GM23338 (cell line): ENCODE results near the gene BTBD16. TPM values are rescaled to one million over a fixed set of nuclear protein-coding genes. Genes with fewer than 3 reads are reported as not detected.

Source experiments
- ATAC-seq: fragments of 200-7000 bp; cut with Tn5 transposase; 3 replicates; pipeline ENCODE4 v1.9.1; 2020
- DNase-seq: peaks from one replicate; pipeline ENCODE4 v3.0.0-alpha.2; 2015; ENCODE audit warnings: low spot score
- H2AFZ ChIP-seq: fragments of 200-600 bp; sonication (generic); 2 replicates; pipeline ENCODE4 v1.8.0; 2016; ENCODE audit warnings: antibody characterized with exemption, mild to moderate bottlenecking, moderate library complexity
- H3F3A ChIP-seq: fragments of 200-600 bp; sonication (generic); replicated peaks from 2 replicates; pipeline ENCODE4 v1.8.0; 2017; ENCODE audit warnings: antibody characterized with exemption, mixed run types, low read depth
- H3K27ac ChIP-seq: fragments of 200-600 bp; sonication (generic); 2 replicates; pipeline ENCODE4 v1.6.1; 2016; ENCODE audit warnings: low read depth
- H3K27me3 ChIP-seq: fragments of 200-600 bp; sonication (generic); 2 replicates; pipeline ENCODE4 v1.8.0; 2016; ENCODE audit warnings: mild to moderate bottlenecking, mixed run types, moderate library complexity; ENCODE audit not compliant: insufficient read depth
- H3K36me3 ChIP-seq: fragments of 200-600 bp; sonication (generic); 2 replicates; pipeline ENCODE4 v1.8.0; 2016; ENCODE audit warnings: mild to moderate bottlenecking; ENCODE audit not compliant: insufficient read depth
- H3K4me1 ChIP-seq: fragments of 200-600 bp; sonication (generic); 2 replicates; pipeline ENCODE4 v1.8.0; 2016; ENCODE audit warnings: mild to moderate bottlenecking, moderate library complexity; ENCODE audit not compliant: insufficient read depth
- H3K4me2 ChIP-seq: fragments of 200-600 bp; sonication (generic); 2 replicates; pipeline ENCODE4 v1.7.1; 2017; ENCODE audit warnings: mixed run types
- H3K4me3 ChIP-seq: fragments of 200-600 bp; sonication (generic); 2 replicates; pipeline ENCODE4 v1.6.1; 2016; ENCODE audit warnings: mixed run types
- H3K79me2 ChIP-seq: fragments of 200-600 bp; sonication (generic); replicated peaks from 2 replicates; pipeline ENCODE4 v1.8.0; 2017; ENCODE audit warnings: mild to moderate bottlenecking; ENCODE audit not compliant: insufficient read depth
- H3K9me2 ChIP-seq: fragments of 200-600 bp; sonication (generic); 2 replicates; pipeline ENCODE4 v1.8.0; 2017; ENCODE audit not compliant: insufficient read depth
- H4K20me1 ChIP-seq: fragments of 200-600 bp; sonication (generic); replicated peaks from 2 replicates; pipeline ENCODE4 v1.8.0; 2017; ENCODE audit warnings: mild to moderate bottlenecking; ENCODE audit not compliant: insufficient read depth
- H3K27ac Mint-ChIP-seq: 2 replicates; pipeline ENCODE4 v1.8.0; 2020; ENCODE audit warnings: inconsistent platforms, mild to moderate bottlenecking, moderate library complexity, mixed read lengths
- H3K27me3 Mint-ChIP-seq: 3 replicates; pipeline ENCODE4 v1.8.0; 2022; ENCODE audit warnings: low read depth, mild to moderate bottlenecking, moderate library complexity, mixed read lengths, inconsistent platforms; ENCODE audit not compliant: insufficient read depth, poor library complexity
- H3K36me3 Mint-ChIP-seq: 3 replicates; pipeline ENCODE4 v1.8.0; 2021; ENCODE audit warnings: low read depth, mild to moderate bottlenecking, inconsistent platforms, moderate library complexity, mixed read lengths
- H3K4me1 Mint-ChIP-seq: 3 replicates; pipeline ENCODE4 v1.8.0; 2020; ENCODE audit warnings: mild to moderate bottlenecking, inconsistent platforms, mixed read lengths
- H3K4me3 Mint-ChIP-seq: 3 replicates; pipeline ENCODE4 v1.8.0; 2021; ENCODE audit warnings: moderate library complexity, mild to moderate bottlenecking, inconsistent platforms, mixed read lengths
- H3K9me3 Mint-ChIP-seq: 3 replicates; pipeline ENCODE4 v1.8.0; 2020; ENCODE audit warnings: moderate library complexity, mild to moderate bottlenecking, inconsistent platforms, mixed read lengths
- CREB1 ChIP-seq: fragments of 250-450 bp; sonication (Bioruptor Pico); IDR thresholded peaks from 2 replicates; pipeline ENCODE4 v1.5.0; 2020; ENCODE audit warnings: low read depth, mild to moderate bottlenecking, moderate library complexity
- CTCF ChIP-seq, 2 experiments: fragments of 200-600 bp in 1 of 2; sonication (generic) in 1 of 2; conservative IDR thresholded peaks; 2 replicates each; pipeline versions ENCODE4 v1.5.1 to v1.6.1; 2016 to 2017; ENCODE audit warnings: antibody characterized with exemption in 2 of 2, low read depth in 2 of 2, mild to moderate bottlenecking in 2 of 2, moderate library complexity in 1 of 2
- ETS1 ChIP-seq: IDR thresholded peaks from 2 replicates; pipeline ENCODE4 v1.6.1; 2016; ENCODE audit warnings: antibody characterized with exemption
- EZH2 ChIP-seq: fragments of 200-600 bp; sonication (generic); IDR thresholded peaks from one replicate; pipeline ENCODE4 v1.8.0; 2017; ENCODE audit warnings: antibody characterized with exemption, mild to moderate bottlenecking, low read depth; ENCODE audit not compliant: unreplicated experiment
- JUNB ChIP-seq: IDR thresholded peaks from one replicate; pipeline ENCODE4 v1.6.1; 2016; ENCODE audit warnings: antibody characterized with exemption; ENCODE audit not compliant: unreplicated experiment
- NANOG ChIP-seq: IDR thresholded peaks from 2 replicates; pipeline ENCODE4 v1.6.1; 2016; ENCODE audit warnings: antibody characterized with exemption, borderline replicate concordance
- STAT1 ChIP-seq: IDR thresholded peaks from one replicate; pipeline ENCODE4 v1.6.1; 2016; ENCODE audit warnings: antibody characterized with exemption; ENCODE audit not compliant: unreplicated experiment
- ZNF114 ChIP-seq: fragments of 250-450 bp; sonication (Bioruptor Pico); IDR thresholded peaks from 2 replicates; pipeline ENCODE4 v1.5.0; 2020; ENCODE audit warnings: mild to moderate bottlenecking, moderate library complexity
- ZNF331 ChIP-seq: fragments of 250-450 bp; sonication (Bioruptor Pico); IDR thresholded peaks from 2 replicates; pipeline ENCODE4 v1.5.0; 2020; ENCODE audit warnings: low read depth, mild to moderate bottlenecking, moderate library complexity
- ZNF462 ChIP-seq: fragments of 250-450 bp; sonication (Bioruptor Pico); IDR thresholded peaks from 2 replicates; pipeline ENCODE4 v1.5.0; 2020; ENCODE audit warnings: mild to moderate bottlenecking, moderate library complexity
- polyA plus RNA-seq: library from polyadenylated mRNA; unstranded; fragments of >200 nt; fragmentation: Nextera tagmentation; extraction: Ambion mirVana; gene quantifications from 2 replicates; pipeline ENCODE4 v1.2.1, GENCODE V29; 2016
- total RNA-seq: library from RNA; depleted of rRNA; stranded (reverse); fragments of >200 nt; shearing (Covaris generic); gene quantifications from 2 replicates; pipeline ENCODE4 v1.2.3, GENCODE V29; 2014

The BTBD16 gene
- total and polyA plus RNA-seq, 2 experiments from 2014 or later = not detected

GRCh38 chr10:122363311-122363710 is 92.2 kb downstream of the BTBD16 start:
- no peaks in the 10 kb centered on the region for H3K27me3 ChIP-seq
- TF ChIP-seq JUNB (no peak), ETS1 (no peak), ZNF114 (no peak), CREB1 (no peak), STAT1 (no peak), CTCF (conservative IDR thresholded peaks at IDR 0.05; ENCODE audit: low read depth in 2 of 2) (no peak), ZNF331 (CRISPR knock-in tag) (no peak)
- no peaks in the 10 kb centered on the region for H3F3A ChIP-seq
- ATAC-seq (no peak), DNase-seq (no peak)
- Mint-ChIP-seq H3K27me3 (peaks cover 2% of the 10 kb centered on the region), H3K4me1 (peaks cover 9% of the 10 kb centered on the region), H3K4me3 (no peak overlapping the region), H3K36me3 (peaks cover 6% of the 10 kb centered on the region; the same call in 2 of the 3 replicates), H3K9me3 (peaks cover 13% of the 10 kb centered on the region; the same call in 2 of the 3 replicates), H3K27ac (no peak overlapping the region)
- H4K20me1 ChIP-seq = no peaks in the 10 kb centered on the region
- no peaks in the 10 kb centered on the region for H3K79me2 ChIP-seq
- H3K4me2 ChIP-seq = no peak overlapping the region
- no peak overlapping the region for H2AFZ ChIP-seq
- no peaks in the 10 kb centered on the region for H3K4me1 ChIP-seq
- H3K4me3 ChIP-seq = no peak overlapping the region
- no peak overlapping the region for H3K27ac ChIP-seq
- 0 out of 2 replicates have a peak, but pooled peaks cover 2% of the 10 kb centered on the region for H3K9me2 ChIP-seq
- H3K36me3 ChIP-seq = no peaks in the 10 kb centered on the region

GRCh38 chr10:122363722-122364463 is 92.8 kb downstream of the BTBD16 start:
- H3K4me2 ChIP-seq = no peak overlapping the region
- H3K9me2 ChIP-seq = 0 out of 2 replicates have a peak, but pooled peaks cover 2% of the 10 kb centered on the region
- no peak overlapping the region for H3K4me3 ChIP-seq
- Mint-ChIP-seq H3K27ac (no peak overlapping the region), H3K36me3 (peaks cover under 1% of the 10 kb centered on the region; the same call in 1 of the 3 replicates), H3K27me3 (peaks cover 2% of the 10 kb centered on the region), H3K4me1 (peaks cover 15% of the 10 kb centered on the region), H3K4me3 (no peak overlapping the region), H3K9me3 (0 out of 3 replicates have a peak, but pooled peaks cover 7% of the 10 kb centered on the region)
- H2AFZ ChIP-seq = peak overlapping the region; percentile 56; the same call in 1 of the 2 replicates
- no peaks in the 10 kb centered on the region for H3K27me3 ChIP-seq
- no peaks in the 10 kb centered on the region for H3K36me3 ChIP-seq
- no peaks in the 10 kb centered on the region for H3K79me2 ChIP-seq
- no peaks in the 10 kb centered on the region for H3F3A ChIP-seq
- no peaks in the 10 kb centered on the region; the same call in 1 of the 2 replicates for H3K4me1 ChIP-seq
- no peaks in the 10 kb centered on the region for H4K20me1 ChIP-seq
- H3K27ac ChIP-seq = no peak overlapping the region
- DNase-seq (no peak), ATAC-seq (no peak)
- TF ChIP-seq CREB1 (no peak), JUNB (no peak), EZH2 (no peak), ETS1 (no peak), STAT1 (no peak), ZNF462 (CRISPR knock-in tag) (no peak), NANOG (no peak)
